PC-3 (cell line): ENCODE measurements around the gene FGGY. TPM values are rescaled to one million over a fixed set of nuclear protein-coding genes. Genes with fewer than 3 reads are reported as not detected.
"Not testable (repeated sequence)": the region's sequence is repeated elsewhere in the genome, so short reads cannot be mapped to it uniquely, and the experiment has no call there.

ENCODE experiments used
- ATAC-seq: fragments of 200-7000 bp; cut with Tn5 transposase; 2 replicates; pipeline ENCODE4 v1.9.1; 2020; ENCODE audit warnings: mild to moderate bottlenecking, moderate library complexity
- BruUV-seq: library from RNA; stranded (reverse); fragments of 400-500 nt; replicated peaks from 2 replicates; lab custom pipeline; 2021; lab: Mats Ljungman, UMichigan
- CTCF ChIA-PET: fragments of 300-600 bp; sonication (Branson Sonifier 250); formaldehyde crosslinking; loops from one replicate; lab custom pipeline; 2022; ENCODE audit warnings: antibody characterized with exemption; lab: Charles Lee
- POLR2A ChIA-PET: fragments of 300-600 bp; sonication (Branson Sonifier 250); formaldehyde crosslinking; loops from one replicate; lab custom pipeline; 2022; ENCODE audit warnings: antibody characterized with exemption; ENCODE audit not compliant: unreplicated experiment; lab: Charles Lee
- DNase-seq: peaks from one replicate; pipeline ENCODE4 v3.0.0-alpha.2; 2015
- H2AFZ ChIP-seq: fragments of 300-600 bp; sonication (generic); 2 replicates; pipeline ENCODE4 v1.6.0; 2016; ENCODE audit warnings: antibody characterized with exemption, low read length
- H3F3A ChIP-seq: fragments of 300-600 bp; sonication (generic); one replicate; pipeline ENCODE4 v1.6.0; 2017; ENCODE audit warnings: antibody characterized with exemption, low read length, control low read depth, mild to moderate bottlenecking; ENCODE audit not compliant: unreplicated experiment
- H3K27ac ChIP-seq: fragments of 300-600 bp; sonication (generic); 2 replicates; pipeline ENCODE4 v1.5.1; 2016; ENCODE audit warnings: mild to moderate bottlenecking, low read length
- H3K27me3 ChIP-seq: fragments of 300-600 bp; sonication (generic); 2 replicates; pipeline ENCODE4 v1.6.1; 2016; ENCODE audit warnings: low read length, mixed read lengths
- H3K36me3 ChIP-seq: fragments of 300-600 bp; sonication (generic); 2 replicates; pipeline ENCODE4 v1.6.1; 2016; ENCODE audit warnings: low read depth, mixed run types, low read length, mixed read lengths
- H3K4me1 ChIP-seq: fragments of 300-600 bp; sonication (generic); 2 replicates; pipeline ENCODE4 v1.5.1; 2016; ENCODE audit warnings: low read length; ENCODE audit not compliant: insufficient read depth
- H3K4me2 ChIP-seq: fragments of 300-600 bp; sonication (generic); 2 replicates; pipeline ENCODE4 v1.6.0; 2016; ENCODE audit warnings: low read length
- H3K4me3 ChIP-seq: fragments of 300-600 bp; sonication (generic); 2 replicates; pipeline ENCODE4 v1.5.1; 2016; ENCODE audit warnings: mild to moderate bottlenecking, low read length, mixed read lengths
- H3K79me2 ChIP-seq: fragments of 300-600 bp; sonication (generic); 2 replicates; pipeline ENCODE4 v1.6.1; 2017; ENCODE audit warnings: low read length, mixed read lengths
- H3K9ac ChIP-seq: fragments of 300-600 bp; sonication (generic); 2 replicates; pipeline ENCODE4 v1.6.0; 2016; ENCODE audit warnings: mild to moderate bottlenecking, low read length
- H3K9me2 ChIP-seq: fragments of 300-600 bp; sonication (generic); replicated peaks from 2 replicates; pipeline ENCODE4 v1.6.1; 2016; ENCODE audit warnings: mixed run types, low read length, mixed read lengths
- H3K9me3 ChIP-seq: fragments of 300-600 bp; sonication (generic); 2 replicates; pipeline ENCODE4 v1.6.1; 2016; ENCODE audit warnings: low read length, mixed read lengths
- H4K20me1 ChIP-seq: fragments of 300-600 bp; sonication (generic); 2 replicates; pipeline ENCODE4 v1.6.1; 2016; ENCODE audit warnings: low read length, mixed read lengths
- CTCF ChIP-seq: fragments of 300-600 bp; sonication (generic); conservative IDR thresholded peaks from 2 replicates; pipeline ENCODE4 v1.5.1; 2017; ENCODE audit warnings: antibody characterized with exemption, low read depth, mild to moderate bottlenecking, low read length
- EZH2 ChIP-seq: fragments of 300-600 bp; sonication (generic); IDR thresholded peaks from one replicate; pipeline ENCODE4 v1.6.1; 2017; ENCODE audit warnings: antibody characterized with exemption, mild to moderate bottlenecking, low read length; ENCODE audit not compliant: unreplicated experiment
- EZH2phosphoT487 ChIP-seq: fragments of 300-600 bp; sonication (generic); IDR thresholded peaks from 2 replicates; pipeline ENCODE4 v1.6.1; 2018; ENCODE audit warnings: mild to moderate bottlenecking, antibody characterized with exemption, low read length, borderline replicate concordance
- intact Hi-C: fragments of 100-400 bp; cut with micrococcal nuclease; formaldehyde crosslinking; loops from 2 replicates; pipeline ENCODE4 v1.9.0; 2023
- total RNA-seq: library from RNA; depleted of rRNA; stranded (reverse); fragments of >200 nt; gene quantifications from 2 replicates; pipeline ENCODE4 v1.2.3, GENCODE V29; 2014

FGGY gene
- total RNA-seq, 1 experiment from 2014 or later, result 7.4 TPM

- intact Hi-C loops, result loop anchor here (5.0 kb wide), 1 partner anchor 156 kb away; no protein-coding TSS in a partner anchor
- H2AFZ ChIP-seq, result no peak overlapping the region
- peak overlapping the region; percentile 88; the same call in 1 of the 2 replicates for H3K4me3 ChIP-seq
- no peaks in the 10 kb centered on the region for H3K9me2 ChIP-seq
- no peak for DNase-seq
- BruUV-seq, result no TSS peak
- H3K9me3 ChIP-seq, result no peaks in the 10 kb centered on the region
- peaks cover 30% of the 10 kb centered on the region for H3K4me1 ChIP-seq
- no peak for ATAC-seq
- TF ChIP-seq CTCF (no peak), EZH2 (no peak), EZH2phosphoT487 (no peak)
- no peaks in the 10 kb centered on the region for H3K27me3 ChIP-seq
- no peaks in the 10 kb centered on the region for H4K20me1 ChIP-seq
- H3K36me3 ChIP-seq, result no peaks in the 10 kb centered on the region
- H3K27ac ChIP-seq, result peak overlapping the region; percentile 38; the same call in 1 of the 2 replicates
- H3F3A ChIP-seq, result no peaks in the 10 kb centered on the region
- peaks cover 7% of the 10 kb centered on the region for H3K79me2 ChIP-seq
- H3K4me2 ChIP-seq, result peak overlapping the region; percentile 89
- POLR2A ChIA-PET, result no interaction called here
- CTCF ChIA-PET, result no interaction called here
- H3K9ac ChIP-seq, result no peak overlapping the region
These were observed 1.2 kb downstream of the FGGY start for GRCh38 chr1:59298026-59298583.

- Histone ChIP-seq H3K9ac (no peak overlapping the region), H3K27me3 (no peaks in the 10 kb centered on the region), H3K79me2 (peaks cover 7% of the 10 kb centered on the region), H3K9me3 (no peaks in the 10 kb centered on the region), H4K20me1 (no peaks in the 10 kb centered on the region), H2AFZ (no peak overlapping the region), H3K27ac (peak overlapping the region; percentile 38), H3K9me2 (no peaks in the 10 kb centered on the region), H3K4me3 (no peak overlapping the region), H3F3A (no peaks in the 10 kb centered on the region), H3K4me2 (no peak overlapping the region), H3K4me1 (peaks cover 30% of the 10 kb centered on the region), H3K36me3 (no peaks in the 10 kb centered on the region)
- no peak for TF ChIP-seq CTCF
- no peak for TF ChIP-seq EZH2
- TF ChIP-seq EZH2phosphoT487, result no peak
- no TSS peak for BruUV-seq
- intact Hi-C loops, result loop anchor here (5.0 kb wide), 1 partner anchor 157 kb away; no protein-coding TSS in a partner anchor
- DNase-seq (peak; percentile 66), ATAC-seq (no peak)
- ChIA-PET POLR2A (no interaction called here), CTCF (no interaction called here)
These were observed 1.9 kb downstream of the FGGY start for GRCh38 chr1:59298710-59299346.

GRCh38 chr1:59299670-59300069 is 2.8 kb downstream of the FGGY start:
- H3F3A ChIP-seq, ATAC-seq, H3K79me2 ChIP-seq, H3K9ac ChIP-seq, H2AFZ ChIP-seq, H3K4me2 ChIP-seq, H3K27ac ChIP-seq, H4K20me1 ChIP-seq, POLR2A ChIA-PET, CTCF ChIA-PET, H3K27me3 ChIP-seq, H3K4me3 ChIP-seq, DNase-seq, H3K36me3 ChIP-seq, H3K9me3 ChIP-seq, BruUV-seq, H3K9me2 ChIP-seq: not testable (repeated sequence)
- intact Hi-C loops, result loop anchor here (5.0 kb wide), 1 partner anchor 157 kb away; no protein-coding TSS in a partner anchor
- H3K4me1 ChIP-seq, result peaks cover 30% of the 10 kb centered on the region
